HEK293 (cell line): ENCODE measurements around the gene NCOR2.

Experiments
- ZSCAN30 ChIP-seq: fragments of 450-650 bp; IDR thresholded peaks from 2 replicates; pipeline ENCODE4 v1.5.1; 2018; ENCODE audit warnings: missing biosample characterization, mild to moderate bottlenecking, missing genetic modification characterization, moderate library complexity
- TF ChIP-seq, protein P1 (sequence below): fragments of 450-650 bp; formaldehyde crosslinking; IDR thresholded peaks from 2 replicates; pipeline ENCODE4 v1.5.1; 2016; ENCODE audit warnings: missing biosample characterization, missing genetic modification characterization

DNA sequence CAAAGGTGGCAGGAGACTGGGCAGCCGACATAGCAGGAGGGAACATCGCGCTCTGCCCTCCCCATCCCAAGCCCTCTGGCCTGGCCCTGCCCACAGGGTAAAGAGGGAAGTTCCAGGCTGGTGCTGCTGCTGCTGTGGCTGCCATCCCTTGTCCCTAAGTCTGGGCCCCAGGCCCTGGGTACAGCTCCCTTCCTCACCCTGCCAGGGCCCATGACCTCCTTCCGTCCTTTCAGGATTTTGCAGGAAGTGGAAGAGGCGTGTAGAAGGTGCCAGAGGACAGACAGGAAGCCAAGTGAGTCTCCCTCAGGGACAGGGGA, 14.7 kb upstream of the NCOR2 start:
- TF ChIP-seq, protein P1, sequence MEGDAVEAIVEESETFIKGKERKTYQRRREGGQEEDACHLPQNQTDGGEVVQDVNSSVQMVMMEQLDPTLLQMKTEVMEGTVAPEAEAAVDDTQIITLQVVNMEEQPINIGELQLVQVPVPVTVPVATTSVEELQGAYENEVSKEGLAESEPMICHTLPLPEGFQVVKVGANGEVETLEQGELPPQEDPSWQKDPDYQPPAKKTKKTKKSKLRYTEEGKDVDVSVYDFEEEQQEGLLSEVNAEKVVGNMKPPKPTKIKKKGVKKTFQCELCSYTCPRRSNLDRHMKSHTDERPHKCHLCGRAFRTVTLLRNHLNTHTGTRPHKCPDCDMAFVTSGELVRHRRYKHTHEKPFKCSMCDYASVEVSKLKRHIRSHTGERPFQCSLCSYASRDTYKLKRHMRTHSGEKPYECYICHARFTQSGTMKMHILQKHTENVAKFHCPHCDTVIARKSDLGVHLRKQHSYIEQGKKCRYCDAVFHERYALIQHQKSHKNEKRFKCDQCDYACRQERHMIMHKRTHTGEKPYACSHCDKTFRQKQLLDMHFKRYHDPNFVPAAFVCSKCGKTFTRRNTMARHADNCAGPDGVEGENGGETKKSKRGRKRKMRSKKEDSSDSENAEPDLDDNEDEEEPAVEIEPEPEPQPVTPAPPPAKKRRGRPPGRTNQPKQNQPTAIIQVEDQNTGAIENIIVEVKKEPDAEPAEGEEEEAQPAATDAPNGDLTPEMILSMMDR (tag by site-specific recombination), result no peak
- no peak for TF ChIP-seq ZSCAN30 (tag by site-specific recombination)
